Natural killer cell (primary cell): ENCODE measurements around the gene GLDC. TPM values are rescaled to one million over a fixed set of nuclear protein-coding genes. Genes with fewer than 3 reads are reported as not detected.

ENCODE experiments used
- ATAC-seq, 3 donors: fragments of 150-1000 bp in 2 of 3; fragments of 200-7000 bp in 1 of 3; cut with Tn5 transposase; 1 replicate in 1 of 3; 2 replicates in 2 of 3; pipeline ENCODE4 v1.10.0; 2021; ENCODE audit warnings: mild to moderate bottlenecking in 2 of 3, moderate library complexity in 2 of 3
- DNase-seq, 2 donors: peaks; one replicate each; pipeline versions ENCODE4 v3.0.0 to v3.0.0-alpha.2; 2013 to 2021; ENCODE audit warnings: mixed read lengths in 1 of 2
- H3K27ac ChIP-seq: one replicate; pipeline ENCODE4 v1.5.1; 2013; ENCODE audit warnings: mild to moderate bottlenecking, low read length
- H3K27me3 ChIP-seq: one replicate; pipeline ENCODE4 v1.6.1; 2013; ENCODE audit warnings: low read length; ENCODE audit not compliant: control insufficient read depth, insufficient read depth
- H3K36me3 ChIP-seq: one replicate; pipeline ENCODE4 v1.6.1; 2013; ENCODE audit warnings: low read length; ENCODE audit not compliant: control insufficient read depth, insufficient read depth
- H3K4me1 ChIP-seq: one replicate; pipeline ENCODE4 v1.6.1; 2013; ENCODE audit warnings: low read length; ENCODE audit not compliant: control insufficient read depth, insufficient read depth
- H3K4me3 ChIP-seq: one replicate; pipeline ENCODE4 v1.5.1; 2013; ENCODE audit warnings: low read length
- H3K9me3 ChIP-seq: one replicate; pipeline ENCODE4 v1.6.1; 2013; ENCODE audit warnings: low read length; ENCODE audit not compliant: control insufficient read depth, insufficient read depth
- H3K27ac Mint-ChIP-seq, 2 donors: one replicate each; pipeline ENCODE4 v1.8.0; 2022; ENCODE audit warnings: mild to moderate bottlenecking in 2 of 2, mixed read lengths in 2 of 2, moderate library complexity in 1 of 2
- H3K27me3 Mint-ChIP-seq, 2 donors: one replicate each; pipeline ENCODE4 v1.8.0; 2022; ENCODE audit warnings: low read depth in 2 of 2, mixed read lengths in 2 of 2
- H3K36me3 Mint-ChIP-seq: one replicate; pipeline ENCODE4 v1.8.0; 2022; ENCODE audit warnings: mixed read lengths
- H3K4me1 Mint-ChIP-seq, 2 donors: one replicate each; pipeline ENCODE4 v1.8.0; 2022; ENCODE audit warnings: mixed read lengths in 2 of 2
- H3K4me3 Mint-ChIP-seq: one replicate; pipeline ENCODE4 v1.8.0; 2022; ENCODE audit warnings: mild to moderate bottlenecking, moderate library complexity, mixed read lengths
- H3K9me3 Mint-ChIP-seq, 2 donors: one replicate each; pipeline ENCODE4 v1.8.0; 2022; ENCODE audit warnings: mixed read lengths in 2 of 2
- CTCF ChIP-seq: fragments of 200-600 bp; IDR thresholded peaks from one replicate; pipeline ENCODE4 v1.8.0; 2022; ENCODE audit warnings: antibody characterized with exemption
- WGBS: methylation state at CpG from one replicate; pipeline ENCODE4 v1.1.7; 2013; ENCODE audit warnings: missing lambda C conversion rate; ENCODE audit not compliant: insufficient coverage; 5-methylcytosine and 5-hydroxymethylcytosine counted together
- intact Hi-C: fragments of 100-400 bp; cut with micrococcal nuclease; formaldehyde crosslinking; loops from one replicate; pipeline ENCODE4 v1.14.2; 2022
- total RNA-seq, 4 donors: library from RNA; stranded (reverse); fragments of 120-200 nt in 1 of 4; gene quantifications; one replicate each; pipeline versions ENCODE4 v1.2.3 to v1.2.4, GENCODE V29; 2013 to 2022

GLDC gene
- total RNA-seq, 3 donors from 2014 or later (not counting 1 experiment from before 2014, with no cell fraction given) = 1.3 to 4.6 TPM; not detected in 1

- H3K9me3 ChIP-seq = no peaks in the 10 kb centered on the region
- no peak overlapping the region for H3K27ac Mint-ChIP-seq
These were observed 27.9 kb upstream of the GLDC start for GRCh38 chr9:6673326-6674025.

GRCh38 chr9:6672118-6672517 is 26.6 kb upstream of the GLDC start:
- no peaks in the 10 kb centered on the region for H3K36me3 Mint-ChIP-seq
- no peak for ATAC-seq
- no peaks in the 10 kb centered on the region for H3K36me3 ChIP-seq
- H3K27ac ChIP-seq = no peak overlapping the region
- no peak overlapping the region for H3K4me3 Mint-ChIP-seq
- no peak for TF ChIP-seq CTCF
- H3K4me1 ChIP-seq = no peaks in the 10 kb centered on the region
- H3K9me3 Mint-ChIP-seq = no peaks in the 10 kb centered on the region
- no peaks in the 10 kb centered on the region for H3K27me3 Mint-ChIP-seq
- no peaks in the 10 kb centered on the region for H3K27me3 ChIP-seq
- intact Hi-C loops = no loop called here
- no peaks in the 10 kb centered on the region for H3K9me3 ChIP-seq
- DNase-seq = no peak
- 75% methylated on average over 2 of the region's 3 CpGs for WGBS
- H3K27ac Mint-ChIP-seq = no peak overlapping the region
- H3K4me3 ChIP-seq = no peak overlapping the region
- no peaks in the 10 kb centered on the region for H3K4me1 Mint-ChIP-seq

More at GRCh38 chr9:6673326-6674025, 27.9 kb upstream of the GLDC start:
- no peak for TF ChIP-seq CTCF
- Histone ChIP-seq H3K36me3 (no peaks in the 10 kb centered on the region), H3K27ac (no peak overlapping the region), H3K4me3 (no peak overlapping the region), H3K4me1 (no peaks in the 10 kb centered on the region), H3K27me3 (no peaks in the 10 kb centered on the region)
- Mint-ChIP-seq H3K27me3 (no peaks in the 10 kb centered on the region), H3K36me3 (no peaks in the 10 kb centered on the region), H3K4me3 (no peak overlapping the region), H3K4me1 (no peaks in the 10 kb centered on the region), H3K9me3 (no peaks in the 10 kb centered on the region)
- DNase-seq (no peak), ATAC-seq (no peak)
- WGBS = 0% methylated on average over 1 of the region's 1 CpG
- intact Hi-C loops = no loop called here

GRCh38 chr9:6671416-6671815 is 25.9 kb upstream of the GLDC start:
- no peak for TF ChIP-seq CTCF
- Histone ChIP-seq H3K4me1 (no peaks in the 10 kb centered on the region), H3K4me3 (no peak overlapping the region), H3K27ac (no peak overlapping the region), H3K36me3 (no peaks in the 10 kb centered on the region), H3K27me3 (no peaks in the 10 kb centered on the region), H3K9me3 (no peaks in the 10 kb centered on the region)
- H3K4me1 Mint-ChIP-seq = no peaks in the 10 kb centered on the region
- DNase-seq = no peak
- no peak overlapping the region for H3K4me3 Mint-ChIP-seq
- no peak overlapping the region for H3K27ac Mint-ChIP-seq
- intact Hi-C loops = no loop called here
- no peaks in the 10 kb centered on the region for H3K27me3 Mint-ChIP-seq
- H3K9me3 Mint-ChIP-seq = no peaks in the 10 kb centered on the region
- WGBS = 96% methylated on average over 4 of the region's 4 CpGs
- no peaks in the 10 kb centered on the region for H3K36me3 Mint-ChIP-seq
- no peak for ATAC-seq

- WGBS = 95% methylated on average over 11 of the region's 14 CpGs
- ATAC-seq (no peak), DNase-seq (no peak)
- Histone ChIP-seq H3K27me3 (no peaks in the 10 kb centered on the region), H3K4me3 (no peak overlapping the region), H3K4me1 (no peaks in the 10 kb centered on the region), H3K36me3 (no peaks in the 10 kb centered on the region), H3K27ac (no peak overlapping the region), H3K9me3 (no peaks in the 10 kb centered on the region)
- Mint-ChIP-seq H3K27ac (no peak overlapping the region), H3K27me3 (no peaks in the 10 kb centered on the region), H3K9me3 (no peaks in the 10 kb centered on the region), H3K4me3 (no peak overlapping the region), H3K4me1 (no peaks in the 10 kb centered on the region), H3K36me3 (no peaks in the 10 kb centered on the region)
- intact Hi-C loops = no loop called here
- no peak for TF ChIP-seq CTCF
These were observed 24.4 kb upstream of the GLDC start for GRCh38 chr9:6669881-6670280.
